C4-2B (cell line): ENCODE results near the gene RPH3AL.

Experiments
- CTCF ChIP-seq: fragments of 450-650 bp; conservative IDR thresholded peaks from 2 replicates; pipeline ENCODE4 v1.5.1; 2017; ENCODE audit warnings: mild to moderate bottlenecking
- ZFX ChIP-seq: fragments of 450-650 bp; IDR thresholded peaks from 2 replicates; pipeline ENCODE4 v1.6.1; 2017

DNA sequence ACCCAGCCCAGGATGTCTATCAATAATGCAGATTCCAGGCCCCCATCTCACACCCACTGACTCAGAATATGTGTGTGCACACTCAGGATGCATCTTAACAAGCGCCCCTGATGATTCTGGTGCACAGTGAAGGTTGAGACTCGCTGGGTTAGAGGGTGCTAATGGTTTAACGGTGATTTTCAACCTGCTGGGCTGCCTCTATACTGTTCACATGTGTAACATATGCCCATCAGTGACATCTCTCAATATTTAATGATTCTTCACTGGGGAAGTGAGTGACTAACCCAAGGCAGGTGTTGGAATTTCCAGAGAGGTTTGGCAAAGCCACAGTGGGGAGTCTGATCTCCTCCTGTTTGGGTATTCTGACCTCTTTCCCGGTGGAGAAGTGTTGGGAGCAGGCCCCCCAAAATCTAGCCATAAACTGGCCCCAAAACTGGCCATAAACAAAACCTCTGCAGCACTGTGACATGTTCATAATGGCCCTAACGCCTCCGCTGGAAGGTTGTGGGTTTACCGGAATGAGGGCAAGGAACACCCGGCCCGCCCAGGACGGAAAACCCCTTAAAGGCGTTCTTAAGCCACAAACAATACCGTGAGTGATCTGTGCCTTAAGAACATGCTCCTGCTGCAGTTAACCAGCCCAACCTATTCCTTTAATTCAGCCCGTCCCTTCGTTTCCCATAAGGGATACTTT lies 167.0 kb downstream of the RPH3AL start:
- TF ChIP-seq CTCF (no peak), ZFX (no peak)
